HG03558 (cell line): Measurements from ENCODE around the gene DBX1.
A peak's percentile ranks its signal among the peaks of the same experiment; 100 is the strongest.
"Not testable (repeated sequence)": the region's sequence is repeated elsewhere in the genome, so short reads cannot be mapped to it uniquely, and the experiment has no call there.

Source experiments
- ATAC-seq: cut with Tn5 transposase; IDR thresholded peaks from one replicate; pipeline ENCODE4 v1.9.1; 2021; ENCODE audit warnings: moderate number of reproducible peaks; ENCODE audit not compliant: unreplicated experiment; ENCODE audit errors: extremely low read depth

DBX1 gene, protein sequence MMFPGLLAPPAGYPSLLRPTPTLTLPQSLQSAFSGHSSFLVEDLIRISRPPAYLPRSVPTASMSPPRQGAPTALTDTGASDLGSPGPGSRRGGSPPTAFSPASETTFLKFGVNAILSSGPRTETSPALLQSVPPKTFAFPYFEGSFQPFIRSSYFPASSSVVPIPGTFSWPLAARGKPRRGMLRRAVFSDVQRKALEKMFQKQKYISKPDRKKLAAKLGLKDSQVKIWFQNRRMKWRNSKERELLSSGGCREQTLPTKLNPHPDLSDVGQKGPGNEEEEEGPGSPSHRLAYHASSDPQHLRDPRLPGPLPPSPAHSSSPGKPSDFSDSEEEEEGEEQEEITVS

DNA sequence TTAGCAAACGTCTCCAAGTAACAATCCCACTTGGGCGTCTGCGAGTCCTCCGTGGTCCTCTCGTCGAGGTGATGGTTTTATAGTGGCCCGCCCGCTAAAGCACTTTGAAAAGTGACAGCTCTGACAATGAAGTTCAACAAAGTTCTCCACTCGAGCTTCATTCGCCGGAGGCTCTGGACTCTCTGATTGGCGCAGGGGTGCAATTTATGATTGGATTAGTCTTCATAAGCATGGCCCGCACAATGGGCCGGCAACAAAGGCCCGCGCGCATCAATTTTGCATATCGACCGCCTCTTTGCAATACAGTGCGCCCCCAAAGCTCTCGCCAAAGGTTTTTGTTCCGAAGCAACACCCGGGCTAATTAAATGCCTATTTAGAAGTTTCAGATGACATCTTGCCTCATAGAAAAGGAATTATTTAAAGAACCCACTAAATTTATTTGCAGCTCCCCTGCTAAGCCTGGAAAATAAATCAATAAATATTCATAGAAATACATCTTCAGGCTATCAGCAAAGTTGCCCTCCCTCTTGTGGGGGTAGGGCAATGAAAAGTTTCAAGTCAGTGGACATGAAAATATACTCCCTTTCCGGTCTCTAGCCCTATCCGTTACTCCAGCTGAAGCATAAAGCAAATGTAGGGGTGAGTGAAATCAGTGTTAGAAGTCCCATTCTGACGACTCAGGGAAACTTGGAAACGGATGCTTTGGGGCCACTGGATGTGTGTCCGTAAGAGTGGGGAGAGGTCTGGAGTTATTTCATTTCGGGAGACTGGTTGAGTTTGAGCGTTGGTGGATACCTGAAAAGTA lies at the start of gene DBX1:
TSS of gene DBX1 (minus strand) at position 51 of the 805 bp plus-strand sequence. CDS start 151 bp downstream, outside the sequence.
- ATAC-seq = no peak

DNA sequence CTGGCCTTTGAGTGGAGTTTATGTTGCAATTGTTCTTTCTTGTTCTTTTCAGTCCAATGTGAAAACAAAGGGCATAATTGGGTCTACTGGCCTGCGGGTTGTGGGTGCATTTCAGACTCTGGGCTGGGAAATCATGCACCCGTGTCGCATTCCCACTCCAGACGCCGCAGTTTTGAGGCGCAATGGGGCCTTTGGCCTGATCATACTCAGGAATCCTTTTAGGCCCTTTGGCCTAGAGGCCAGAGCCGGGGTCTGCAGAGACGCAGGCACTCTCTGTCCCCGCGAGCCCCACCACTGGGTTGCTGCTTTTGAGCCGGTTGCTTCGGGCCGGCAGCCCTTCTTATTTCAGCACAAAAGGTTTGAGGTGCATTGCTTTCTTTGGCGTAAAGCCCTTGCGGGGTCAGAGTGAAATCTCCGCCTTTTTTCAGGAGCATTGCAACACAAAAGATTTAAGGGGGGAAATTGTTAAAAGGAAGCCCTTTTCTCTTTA lies 48.4 kb upstream of the DBX1 start:
- no peak for ATAC-seq

DNA sequence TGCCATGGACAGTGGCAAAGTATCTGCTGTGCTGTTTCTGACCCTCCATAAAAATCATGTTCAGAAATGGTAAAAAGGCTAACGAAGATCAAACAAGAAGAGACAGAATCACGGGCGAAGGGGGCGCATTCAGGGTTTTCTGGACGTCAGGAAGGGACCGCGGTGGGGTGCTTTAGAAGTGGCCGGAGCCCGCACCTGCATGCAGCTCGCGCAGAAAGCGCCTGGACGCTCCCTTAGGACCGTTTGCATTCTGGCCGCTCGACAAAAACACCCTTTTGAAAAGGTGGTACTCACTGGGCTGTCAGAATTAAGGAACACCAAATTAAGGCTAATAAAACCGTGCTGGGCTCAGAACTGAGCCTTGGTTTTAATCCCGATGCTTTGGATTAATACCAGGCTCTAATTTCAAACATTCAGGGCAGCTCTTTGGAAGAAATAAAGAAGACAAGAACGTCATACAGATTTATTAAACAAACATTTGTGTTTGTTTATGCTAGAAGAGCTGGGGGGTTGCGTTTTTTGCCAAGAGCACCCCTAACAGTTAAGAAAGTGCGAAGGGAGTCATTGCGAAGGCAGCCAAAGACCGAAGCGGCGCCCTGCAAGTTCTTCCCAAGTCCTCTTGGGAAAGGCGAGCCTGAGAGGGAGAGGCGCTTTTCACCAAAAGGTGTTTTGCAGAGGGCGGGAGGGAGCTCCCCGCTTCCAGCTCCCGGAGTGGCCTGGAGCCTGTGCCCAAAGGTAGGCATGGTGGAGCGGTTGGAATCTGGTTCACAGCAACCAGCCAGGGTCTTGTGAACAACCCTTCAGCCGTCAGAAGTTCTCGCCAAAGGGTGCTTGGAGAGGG lies 47.7 kb upstream of the DBX1 start:
- no peak for ATAC-seq

DNA sequence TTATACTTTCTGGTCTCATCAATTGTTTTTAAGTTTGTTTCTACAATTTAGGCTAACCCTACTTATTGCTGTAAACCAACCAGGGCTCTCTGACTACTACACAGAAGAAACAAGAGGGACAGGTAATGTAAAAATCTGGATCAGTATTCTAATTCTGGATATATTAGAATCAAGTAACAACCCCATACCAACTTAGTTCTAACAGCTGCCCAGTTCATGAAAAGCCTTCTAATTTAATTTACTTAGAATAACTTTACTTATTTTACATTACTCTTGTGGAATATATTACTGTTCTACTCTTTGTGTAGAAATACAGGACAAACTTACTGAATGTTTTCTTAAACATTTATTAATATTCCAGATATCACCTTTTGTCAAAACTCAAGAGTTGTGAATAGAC lies 45.5 kb upstream of the DBX1 start:
- ATAC-seq = no peak

DNA sequence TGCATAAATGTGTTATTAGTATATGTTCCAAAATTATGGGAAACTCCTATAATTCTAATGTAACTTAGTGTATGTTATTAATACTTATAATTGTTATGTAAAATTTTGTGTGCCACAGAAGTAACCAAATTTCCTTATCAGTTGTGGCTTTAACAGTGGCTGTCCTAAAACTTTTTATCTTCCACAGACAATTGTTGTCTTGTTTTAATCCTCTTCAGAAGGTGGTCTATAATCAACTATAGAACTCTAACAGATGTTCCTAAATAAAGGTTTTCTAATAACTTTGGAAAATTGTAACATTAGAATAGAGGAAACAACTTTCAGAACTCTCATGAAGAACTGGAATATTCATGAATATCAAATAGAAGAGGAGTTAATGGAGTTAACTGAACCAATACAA lies 44.4 kb upstream of the DBX1 start:
- ATAC-seq = no peak

DNA sequence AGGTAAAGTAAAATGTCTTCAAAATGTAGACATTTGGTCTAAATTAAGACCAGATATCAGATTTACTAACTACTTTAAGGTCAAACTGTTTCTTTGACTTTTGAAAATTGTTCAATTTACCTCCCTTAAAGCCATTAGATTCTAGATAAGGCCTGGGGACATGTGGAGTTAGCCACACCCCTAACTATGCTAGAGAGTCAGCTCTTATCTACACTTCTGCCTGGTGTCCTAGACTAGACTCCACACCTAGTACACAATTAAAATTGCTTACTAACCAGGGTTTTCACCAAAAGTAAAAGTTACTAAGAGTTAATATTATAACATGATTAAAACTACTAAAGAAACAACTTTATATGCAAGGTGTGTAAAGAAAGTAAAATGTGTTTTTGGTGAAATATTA lies 43.6 kb upstream of the DBX1 start:
- ATAC-seq = no peak

DNA sequence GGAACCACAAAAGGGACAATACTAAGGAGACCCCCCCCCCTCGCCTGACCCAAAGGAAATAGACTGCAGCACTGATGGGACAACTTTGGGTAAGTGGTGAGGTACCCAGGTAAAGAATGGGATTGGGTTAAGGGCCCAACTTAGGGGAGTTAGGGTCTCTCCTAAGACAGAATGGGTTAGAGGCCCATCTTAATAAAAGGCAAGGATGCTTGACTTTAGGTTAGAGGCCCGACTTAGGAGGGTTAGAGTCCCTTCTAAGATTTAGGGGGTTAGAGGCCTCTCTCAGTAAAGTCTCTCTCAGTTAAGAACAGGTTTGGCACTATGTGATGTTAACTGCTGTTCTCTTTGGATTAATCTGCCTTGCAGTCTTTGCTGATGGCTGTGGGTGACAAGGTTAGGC lies 41.0 kb upstream of the DBX1 start:
- ATAC-seq = no peak

DNA sequence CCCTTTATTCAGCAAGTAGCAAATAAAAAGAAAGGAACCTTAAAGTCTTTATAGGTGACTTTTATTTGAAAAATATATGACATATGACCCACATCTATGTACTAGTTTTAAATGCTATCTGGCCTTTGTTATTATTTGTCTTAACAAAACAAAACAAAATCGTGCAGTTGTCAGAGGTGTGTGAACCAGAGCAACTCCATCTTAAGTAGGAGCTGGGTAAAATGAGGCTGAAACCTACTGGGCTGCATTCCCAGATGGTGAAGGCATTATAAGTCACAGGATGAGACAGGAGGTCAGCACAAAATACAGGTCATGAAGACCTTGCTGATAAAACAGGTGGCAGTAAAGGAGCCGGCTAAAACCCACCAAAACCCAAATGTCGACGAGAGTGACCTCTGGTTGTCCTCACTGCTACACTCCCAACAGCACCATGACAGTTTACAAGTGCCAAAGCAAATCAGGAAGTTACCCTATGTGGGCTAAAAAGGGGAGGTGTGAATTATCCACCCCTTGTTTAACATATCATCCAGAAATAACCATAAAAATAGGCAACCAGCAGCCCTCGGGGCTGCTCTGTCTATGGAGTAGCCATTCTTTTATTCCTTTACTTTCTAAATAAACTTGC lies 40.2 kb upstream of the DBX1 start:
- not testable (repeated sequence) for ATAC-seq

DNA sequence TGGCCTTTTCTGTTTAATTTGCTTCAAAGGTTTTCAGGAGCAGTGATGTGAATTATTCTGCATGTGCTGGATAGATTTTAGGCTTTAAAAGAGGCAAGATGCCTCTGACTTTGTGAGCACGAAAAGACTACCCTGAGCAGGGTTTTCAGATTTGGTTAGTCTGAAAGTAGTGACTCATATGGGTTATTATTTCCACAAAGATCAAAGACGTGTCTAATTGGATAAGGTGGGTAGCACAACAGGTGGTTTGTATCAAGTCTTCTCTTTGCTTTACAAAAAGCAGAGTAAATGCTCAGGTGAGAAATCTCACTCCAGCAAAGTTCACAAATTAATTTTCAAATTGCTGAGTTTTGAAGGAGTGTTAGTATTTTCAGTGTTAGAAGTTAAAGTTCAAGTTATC lies 37.6 kb upstream of the DBX1 start:
- peak; percentile 62 for ATAC-seq

DNA sequence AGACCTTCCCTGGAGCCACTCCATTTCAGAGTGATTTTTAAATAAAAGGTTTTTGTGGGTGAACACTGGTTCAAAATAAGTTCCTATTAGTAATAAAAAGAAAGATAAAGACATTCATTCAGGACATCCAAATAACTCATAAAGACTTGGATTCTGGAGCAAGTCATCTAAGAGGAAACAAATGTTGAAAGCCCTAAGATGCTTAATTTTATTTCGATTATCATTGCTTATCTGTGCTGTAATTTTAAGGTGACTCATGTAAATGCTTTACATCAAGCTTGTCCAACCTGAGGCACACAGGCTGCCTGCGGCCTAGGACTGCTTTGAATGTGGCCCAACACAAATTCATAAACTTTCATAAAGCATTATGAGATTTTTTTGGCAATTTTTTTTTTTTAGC lies 34.2 kb upstream of the DBX1 start:
- ATAC-seq = no peak

DNA sequence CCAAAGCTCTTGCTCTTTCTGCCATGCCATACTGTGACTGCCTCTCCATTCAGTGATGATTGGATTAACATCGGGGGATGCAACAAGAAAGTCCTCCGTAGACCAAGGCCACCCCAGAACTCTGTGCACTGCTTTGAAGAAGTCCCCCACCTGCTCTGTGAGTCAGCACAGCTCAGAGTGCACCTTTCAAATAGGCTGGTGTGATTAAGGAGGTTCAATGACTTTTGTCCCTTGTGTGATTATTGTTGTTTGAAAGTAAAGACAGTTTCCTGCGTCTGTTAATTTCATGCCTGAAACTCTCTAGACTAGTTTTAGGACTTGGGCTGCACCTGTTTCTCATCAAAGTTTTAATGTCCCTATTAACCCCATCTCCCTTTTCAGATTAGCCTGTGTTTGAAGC lies 33.0 kb upstream of the DBX1 start:
- ATAC-seq = no peak

DNA sequence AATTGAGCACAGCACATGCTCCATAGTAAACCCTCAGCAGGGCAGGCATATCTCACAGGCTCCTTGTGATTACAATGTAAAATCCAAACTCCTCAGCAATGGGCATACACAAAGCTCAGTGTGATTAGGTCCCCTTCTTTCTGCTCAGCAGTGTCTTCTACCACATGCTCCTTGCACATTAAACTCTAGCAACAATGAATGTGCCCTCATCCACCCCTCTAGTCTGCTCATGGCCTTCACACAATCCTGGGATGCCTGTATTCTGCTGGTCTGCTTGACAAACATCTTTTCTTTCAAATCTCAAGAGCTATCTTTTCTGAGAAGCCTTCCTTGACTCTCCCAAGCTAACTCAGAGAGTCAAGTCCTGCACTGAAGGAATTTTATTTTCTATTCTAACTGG lies 32.4 kb upstream of the DBX1 start:
- ATAC-seq = no peak

DNA sequence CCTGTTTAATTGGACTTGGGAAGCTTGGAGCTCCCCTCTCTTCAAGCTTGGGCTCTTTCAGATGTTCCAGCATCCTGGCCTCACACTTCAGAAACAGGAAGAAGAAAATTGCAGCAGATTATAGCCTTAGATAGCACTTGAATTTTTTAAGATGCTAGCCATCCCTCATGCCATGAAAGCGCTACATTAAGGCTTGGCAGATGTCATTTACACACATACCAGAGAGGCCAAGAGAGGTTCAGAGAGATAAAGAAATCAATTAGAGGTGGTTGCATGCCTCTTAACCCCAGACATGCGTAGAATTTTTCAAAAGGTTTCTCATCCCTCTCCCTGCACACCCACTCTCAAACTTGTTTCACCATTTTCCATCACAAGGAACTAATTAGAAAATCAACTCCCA lies 31.9 kb upstream of the DBX1 start:
- no peak for ATAC-seq

DNA sequence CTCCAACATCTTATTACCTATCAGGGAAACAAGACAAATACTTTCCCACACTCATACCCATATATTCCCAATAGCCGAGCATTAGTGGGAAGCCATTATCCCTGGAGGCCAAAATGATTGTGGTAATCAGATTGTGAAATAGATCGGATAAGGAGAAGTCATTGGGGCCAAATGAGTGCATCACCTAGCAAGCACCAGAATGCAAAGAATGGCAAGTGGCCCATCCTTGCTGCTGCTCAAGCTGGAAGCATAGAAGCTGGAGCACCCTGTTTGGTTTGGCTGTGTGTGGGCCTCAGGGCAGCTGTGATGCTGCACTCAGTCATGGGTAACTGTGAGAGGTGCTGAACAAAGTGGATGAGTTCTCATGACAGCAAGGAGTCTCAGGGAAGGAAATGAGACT lies 18.7 kb upstream of the DBX1 start:
- ATAC-seq = no peak

DNA sequence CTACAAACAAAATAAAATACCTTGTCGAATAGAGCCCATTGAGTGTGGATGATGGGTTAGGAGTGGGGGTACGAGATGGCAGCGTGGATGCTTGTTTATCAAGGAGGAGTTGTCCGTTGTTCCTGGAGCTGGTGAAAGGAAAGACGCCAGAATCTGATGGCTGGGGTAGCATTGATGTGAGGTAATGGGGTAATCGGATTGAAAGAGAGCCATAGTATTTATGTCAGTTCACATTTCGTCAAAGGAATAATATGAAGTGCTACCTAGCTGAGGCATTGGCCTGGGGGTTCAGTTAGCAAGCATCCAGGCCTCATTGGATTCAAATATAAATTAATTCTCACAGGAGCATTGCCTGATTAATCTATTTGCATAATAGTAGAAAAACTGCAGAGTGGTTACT lies 16.9 kb upstream of the DBX1 start:
- no peak for ATAC-seq

DNA sequence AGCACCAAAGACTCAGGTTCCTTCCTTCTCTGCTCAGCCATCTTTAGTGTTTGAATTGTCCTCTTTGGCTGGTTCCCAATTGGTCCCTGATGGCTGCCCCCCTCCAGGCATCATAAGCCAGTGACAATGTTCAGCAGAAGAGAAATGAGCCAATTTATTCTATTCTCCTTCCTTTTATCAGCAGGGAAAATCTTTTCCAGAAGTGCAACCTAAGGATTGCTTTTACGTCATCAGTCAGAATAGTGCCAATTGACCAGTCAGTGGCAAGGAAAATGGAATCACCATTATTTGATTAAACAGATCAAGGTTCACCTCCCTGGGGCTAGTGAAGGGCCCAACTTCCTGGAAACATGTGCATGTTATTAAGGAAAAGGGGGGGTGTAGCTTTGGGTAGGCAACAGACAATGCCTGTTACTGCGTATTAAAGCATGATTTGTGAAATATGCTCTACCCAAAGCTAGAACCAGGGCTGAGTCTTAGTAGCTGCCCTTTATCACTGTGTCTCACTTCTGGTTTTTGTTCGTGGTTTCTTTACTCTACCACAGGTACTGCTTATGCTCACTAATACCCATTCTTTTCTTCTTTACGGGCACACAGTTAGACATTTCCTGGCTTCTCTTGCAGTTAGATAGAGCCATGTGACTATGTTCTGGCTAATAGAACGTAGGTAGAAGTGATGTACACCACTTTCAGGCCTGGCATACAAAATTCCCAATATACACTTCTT lies 12.6 kb upstream of the DBX1 start:
- ATAC-seq = no peak

DNA sequence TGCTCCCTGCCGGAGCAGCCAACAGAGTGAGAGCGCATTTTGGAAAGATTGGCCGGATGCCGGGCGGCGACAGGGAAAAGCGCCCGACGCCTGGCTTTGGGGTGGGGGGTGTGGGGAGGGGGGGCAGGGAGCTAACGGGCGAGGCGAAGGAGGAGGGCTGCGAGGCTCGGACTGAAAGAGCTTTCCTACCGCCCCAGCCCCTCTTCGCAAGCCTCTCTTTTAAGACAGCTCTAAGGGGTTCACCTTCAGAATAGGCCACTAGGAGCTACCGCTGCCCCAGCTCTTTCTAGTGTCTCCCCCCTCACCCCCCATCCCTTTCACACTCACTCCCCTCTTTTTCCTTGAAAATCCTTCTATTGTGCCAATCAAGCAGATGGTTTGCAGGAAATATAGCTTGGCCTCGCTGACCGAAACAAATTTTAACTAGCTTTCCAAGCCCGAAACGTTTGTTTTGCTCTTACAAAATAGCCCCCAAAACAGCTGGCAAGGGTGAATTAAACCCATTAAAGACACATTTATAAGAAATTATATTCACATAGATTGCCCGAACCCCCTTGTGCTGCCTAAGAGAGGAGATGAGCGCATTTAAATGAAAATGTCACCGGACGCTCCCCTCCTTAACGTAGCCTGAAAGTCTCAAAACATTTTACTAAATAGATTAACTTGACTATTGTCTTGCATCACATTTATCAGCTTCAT lies 3.7 kb upstream of the DBX1 start:
- no peak for ATAC-seq

DNA sequence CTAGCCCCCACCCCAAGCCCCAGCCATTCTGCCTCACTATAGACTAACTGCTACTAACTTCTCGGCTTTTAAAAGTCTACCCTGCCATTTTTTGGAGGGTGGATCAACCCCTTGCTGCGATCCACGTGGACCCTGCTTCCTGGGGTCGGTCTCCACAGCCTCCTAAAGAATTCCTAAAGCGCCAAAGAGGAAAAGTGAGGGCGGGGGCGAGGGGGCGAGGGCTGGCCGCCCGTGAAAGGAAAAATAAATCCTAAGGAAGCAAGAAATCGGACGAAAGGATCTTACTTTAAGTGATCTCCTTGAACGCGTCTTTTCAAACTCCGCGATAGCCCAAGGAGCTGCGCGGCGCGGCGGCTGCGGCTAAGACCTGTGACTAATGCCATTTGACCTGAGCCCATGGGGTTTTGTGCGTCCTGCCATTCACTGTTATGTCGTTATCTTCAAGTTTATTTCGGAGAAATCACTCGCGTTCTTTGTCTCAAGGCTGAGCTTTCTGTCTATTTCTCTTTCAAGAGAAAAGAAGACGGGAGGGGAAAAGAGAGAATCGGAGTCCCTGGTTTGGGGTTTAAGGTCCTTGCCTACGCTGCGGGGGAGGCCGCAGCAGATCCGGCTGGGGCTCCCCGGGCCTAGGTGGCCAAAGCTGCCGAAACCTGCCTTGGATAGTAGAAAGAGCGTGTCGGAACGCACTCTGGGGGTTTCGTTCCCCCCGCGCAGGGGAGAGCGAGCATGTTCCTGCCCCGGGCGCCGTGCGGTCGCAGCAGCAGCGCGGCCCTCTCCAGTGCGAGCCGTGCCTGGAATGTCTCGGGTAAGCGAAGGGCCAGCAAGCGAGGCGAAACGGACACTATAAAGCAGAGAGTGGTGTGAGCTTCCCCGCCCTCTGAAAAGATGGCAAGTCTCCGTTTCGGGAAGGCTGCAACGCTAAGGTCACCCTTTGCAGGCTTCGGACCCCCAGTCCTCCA lies 2.8 kb upstream of the DBX1 start:
- ATAC-seq = no peak
